ENCODE results near the gene UBD. TPM values are rescaled to one million over a fixed set of nuclear protein-coding genes. Genes with fewer than 3 reads are reported as not detected.
A peak's percentile ranks its signal among the peaks of the same experiment; 100 is the strongest.

UBD gene
- total and polyA plus RNA-seq, 4 donors: 2.1 to 19.4 (median 8.6) TPM

- TF ChIP-seq CTCF (IDR thresholded peaks at IDR 0.05; ENCODE audit: control extremely low read depth, extremely low read depth): no peak
- Histone ChIP-seq H3K4me1 (ENCODE audit: control insufficient read depth in 5 of 5, insufficient read depth in 5 of 5, low read length in 5 of 5) (no peaks in the 10 kb centered on the region), H3K4me3 (no peak overlapping the region), H3K27me3 (ENCODE audit: control insufficient read depth in 3 of 3, insufficient read depth in 3 of 3, low read length in 2 of 3) (no peaks in the 10 kb centered on the region), H3K9ac (ENCODE audit: insufficient read depth in 1 of 2, low read length in 2 of 2) (no peak overlapping the region), H3K36me3 (ENCODE audit: control insufficient read depth in 4 of 4, insufficient read depth in 4 of 4, low read length in 4 of 4) (no peaks in the 10 kb centered on the region), H3K9me3 (ENCODE audit: control insufficient read depth in 4 of 4, insufficient read depth in 3 of 4, low read length in 3 of 4) (peaks cover 0 to 7% (median 0%) of the 10 kb centered on the region in 4 donors), H3K27ac (ENCODE audit: low read depth in 1 of 2, low read length in 1 of 2) (no peak overlapping the region)
- no peak for DNase-seq
- no peak for ATAC-seq (ENCODE audit: insufficient read depth, low FRiP score)
- WGBS, 2 donors: 80 to 86% methylated on average over 7 of the region's 7 CpGs
Observed at GRCh38 chr6:29517728-29518440, 41.6 kb downstream of the UBD start.

- no peaks in the 10 kb centered on the region for H3K4me1 ChIP-seq (ENCODE audit: control insufficient read depth in 5 of 5, insufficient read depth in 5 of 5, low read length in 5 of 5)
- 64 to 83% methylated on average over 1 of the region's 1 CpG for WGBS, 2 donors
- no peaks in the 10 kb centered on the region for H3K36me3 ChIP-seq (ENCODE audit: control insufficient read depth in 4 of 4, insufficient read depth in 4 of 4, low read length in 4 of 4)
- no peak for TF ChIP-seq CTCF (IDR thresholded peaks at IDR 0.05; ENCODE audit: control extremely low read depth, extremely low read depth)
- no peak overlapping the region for H3K27ac ChIP-seq (ENCODE audit: low read depth in 1 of 2, low read length in 1 of 2)
- no peak overlapping the region for H3K9ac ChIP-seq (ENCODE audit: insufficient read depth in 1 of 2, low read length in 2 of 2)
- ATAC-seq (ENCODE audit: insufficient read depth, low FRiP score) (no peak), DNase-seq (no peak)
- no peak overlapping the region for H3K4me3 ChIP-seq
- peaks cover 0 to 7% (median 0%) of the 10 kb centered on the region in 4 donors for H3K9me3 ChIP-seq (ENCODE audit: control insufficient read depth in 4 of 4, insufficient read depth in 3 of 4, low read length in 3 of 4)
- no peaks in the 10 kb centered on the region for H3K27me3 ChIP-seq (ENCODE audit: control insufficient read depth in 3 of 3, insufficient read depth in 3 of 3, low read length in 2 of 3)
Observed at GRCh38 chr6:29517245-29517644, 42.3 kb downstream of the UBD start.

- Histone ChIP-seq H3K9me3 (ENCODE audit: control insufficient read depth in 4 of 4, insufficient read depth in 3 of 4, low read length in 3 of 4) (peaks cover 0 to 7% (median 0%) of the 10 kb centered on the region in 4 donors), H3K4me1 (ENCODE audit: control insufficient read depth in 5 of 5, insufficient read depth in 5 of 5, low read length in 5 of 5) (no peaks in the 10 kb centered on the region), H3K9ac (ENCODE audit: insufficient read depth in 1 of 2, low read length in 2 of 2) (no peak overlapping the region), H3K27me3 (ENCODE audit: control insufficient read depth in 3 of 3, insufficient read depth in 3 of 3, low read length in 2 of 3) (no peaks in the 10 kb centered on the region), H3K36me3 (ENCODE audit: control insufficient read depth in 4 of 4, insufficient read depth in 4 of 4, low read length in 4 of 4) (no peaks in the 10 kb centered on the region), H3K4me3 (no peak overlapping the region), H3K27ac (ENCODE audit: low read depth in 1 of 2, low read length in 1 of 2) (no peak overlapping the region)
- no peak for TF ChIP-seq CTCF (IDR thresholded peaks at IDR 0.05; ENCODE audit: control extremely low read depth, extremely low read depth)
- DNase-seq (no peak), ATAC-seq (ENCODE audit: insufficient read depth, low FRiP score) (peak; percentile 45)
- WGBS, 2 donors: 32 to 52% methylated on average over 6 of the region's 6 CpGs
Observed at GRCh38 chr6:29516108-29516507, 43.4 kb downstream of the UBD start.
